Prostate gland (tissue), 2 donors: ENCODE results near the gene TNIP1. TPM values are rescaled to one million over a fixed set of nuclear protein-coding genes. Genes with fewer than 3 reads are reported as not detected.

Experiments used
- DNase-seq: peaks from one replicate; pipeline ENCODE4 v3.0.0-alpha.2; 2019; ENCODE audit warnings: low spot score
- H3K27ac ChIP-seq, 2 donors: fragments of 200-600 bp; sonication (generic); 2 replicates each; pipeline ENCODE4 v1.5.1; 2017 to 2019
- H3K27me3 ChIP-seq: fragments of 200-600 bp; sonication (generic); replicated peaks from 2 replicates; pipeline ENCODE4 v1.5.1; 2019; ENCODE audit not compliant: insufficient read depth
- H3K36me3 ChIP-seq, 2 donors: fragments of 200-600 bp; sonication (generic); 1 replicate in 1 of 2; 2 replicates in 1 of 2; pipeline versions ENCODE4 v1.5.1 to v1.8.1; 2017 to 2019
- H3K4me1 ChIP-seq: fragments of 200-600 bp; sonication (generic); replicated peaks from 2 replicates; pipeline ENCODE4 v1.5.1; 2019
- H3K4me3 ChIP-seq, 2 donors: fragments of 200-600 bp; sonication (generic); 2 replicates each; pipeline ENCODE4 v1.5.1; 2017 to 2019
- H3K9me3 ChIP-seq: fragments of 200-600 bp; sonication (generic); 2 replicates; pipeline ENCODE4 v1.5.1; 2017
- POLR2A ChIP-seq: fragments of 450-650 bp; IDR thresholded peaks from one replicate; pipeline ENCODE4 v1.6.1; 2016; ENCODE audit warnings: antibody characterized with exemption, mild to moderate bottlenecking
- POLR2AphosphoS5 ChIP-seq: sonication (generic); formaldehyde crosslinking; IDR thresholded peaks from one replicate; pipeline ENCODE4 v1.6.1; 2017; ENCODE audit warnings: antibody characterized with exemption
- WGBS: methylation state at CpG from one replicate; pipeline ENCODE4 v1.1.5; 2018; 5-methylcytosine and 5-hydroxymethylcytosine counted together
- intact Hi-C: fragments of 100-400 bp; cut with DNase I; formaldehyde crosslinking; loops from one replicate; pipeline ENCODE4 v1.14.2; 2022
- total RNA-seq, 2 donors: library from RNA; depleted of rRNA; stranded (reverse); fragments of >200 nt; gene quantifications; one replicate each; pipeline ENCODE4 v1.1.0, GENCODE V29; 2016
- TF ChIP-seq, protein P1 (sequence below), 4 experiments: fragments of 200-600 bp in 2 of 4; fragments of 450-650 bp in 2 of 4; sonication (generic) in 2 of 4; IDR thresholded peaks; 1 replicate in 3 of 4; 2 replicates in 1 of 4; pipeline ENCODE4 v1.5.1; 2016 to 2019; ENCODE audit warnings: antibody characterized with exemption in 4 of 4, mild to moderate bottlenecking in 2 of 4, moderate library complexity in 2 of 4

The TNIP1 gene
- total RNA-seq, 2 donors from 2014 or later = 61.9 to 81.6 TPM

GRCh38 chr5:151004499-151004898 lies 76.3 kb downstream of the TNIP1 start:
- Histone ChIP-seq H3K36me3 (no peaks in the 10 kb centered on the region), H3K9me3 (no peaks in the 10 kb centered on the region), H3K4me1 (peaks cover 5% of the 10 kb centered on the region), H3K27ac (peak overlapping the region; percentile 29 to 53), H3K27me3 (no peaks in the 10 kb centered on the region), H3K4me3 (no peak overlapping the region)
- TF ChIP-seq POLR2A (no peak), POLR2AphosphoS5 (no peak)
- TF ChIP-seq, protein P1, sequence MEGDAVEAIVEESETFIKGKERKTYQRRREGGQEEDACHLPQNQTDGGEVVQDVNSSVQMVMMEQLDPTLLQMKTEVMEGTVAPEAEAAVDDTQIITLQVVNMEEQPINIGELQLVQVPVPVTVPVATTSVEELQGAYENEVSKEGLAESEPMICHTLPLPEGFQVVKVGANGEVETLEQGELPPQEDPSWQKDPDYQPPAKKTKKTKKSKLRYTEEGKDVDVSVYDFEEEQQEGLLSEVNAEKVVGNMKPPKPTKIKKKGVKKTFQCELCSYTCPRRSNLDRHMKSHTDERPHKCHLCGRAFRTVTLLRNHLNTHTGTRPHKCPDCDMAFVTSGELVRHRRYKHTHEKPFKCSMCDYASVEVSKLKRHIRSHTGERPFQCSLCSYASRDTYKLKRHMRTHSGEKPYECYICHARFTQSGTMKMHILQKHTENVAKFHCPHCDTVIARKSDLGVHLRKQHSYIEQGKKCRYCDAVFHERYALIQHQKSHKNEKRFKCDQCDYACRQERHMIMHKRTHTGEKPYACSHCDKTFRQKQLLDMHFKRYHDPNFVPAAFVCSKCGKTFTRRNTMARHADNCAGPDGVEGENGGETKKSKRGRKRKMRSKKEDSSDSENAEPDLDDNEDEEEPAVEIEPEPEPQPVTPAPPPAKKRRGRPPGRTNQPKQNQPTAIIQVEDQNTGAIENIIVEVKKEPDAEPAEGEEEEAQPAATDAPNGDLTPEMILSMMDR (IDR thresholded peaks at IDR 0.05) = no peak
- DNase-seq = no peak
- WGBS = 45% methylated on average over 2 of the region's 2 CpGs
- intact Hi-C loops = loop anchor here (5.0 to 10.0 kb wide), 3 partner anchors 113 to 220 kb away; partner anchors contain the start of gene ANXA6

DNA sequence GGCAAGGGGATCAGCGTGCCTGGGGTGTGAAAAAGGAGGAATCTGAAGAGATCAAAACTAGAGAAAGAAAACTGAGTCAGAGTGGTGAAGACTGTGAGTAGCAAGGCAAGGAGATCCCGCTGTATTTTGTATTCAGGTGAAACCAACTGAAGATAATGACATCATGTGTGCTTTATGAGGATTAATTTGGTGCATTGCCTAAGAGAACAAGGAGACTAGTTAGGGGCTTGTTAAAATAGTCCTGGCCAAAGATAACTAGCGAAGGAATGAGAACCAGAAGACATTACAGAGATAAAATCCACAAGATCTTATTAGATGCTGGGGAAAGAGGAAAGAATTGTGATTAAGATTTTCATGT lies 77.4 kb downstream of the TNIP1 start:
- Histone ChIP-seq H3K27ac (peak overlapping the region; percentile 29 to 35), H3K36me3 (no peaks in the 10 kb centered on the region), H3K9me3 (no peaks in the 10 kb centered on the region), H3K4me1 (peaks cover 10% of the 10 kb centered on the region), H3K4me3 (no peak overlapping the region), H3K27me3 (no peaks in the 10 kb centered on the region)
- TF ChIP-seq POLR2A = no peak
- TF ChIP-seq, protein P1 (IDR thresholded peaks at IDR 0.05) = no peak
- TF ChIP-seq POLR2AphosphoS5 = peak; percentile 22
- no peak for DNase-seq
- WGBS = 78% methylated on average over 3 of the region's 3 CpGs
- intact Hi-C loops = loop anchor here (2.0 to 10.0 kb wide), 4 partner anchors 45 to 219 kb away; partner anchors contain the start of gene ANXA6

GRCh38 chr5:151002681-151003502 lies 77.9 kb downstream of the TNIP1 start:
- Histone ChIP-seq H3K4me1 (peaks cover 10% of the 10 kb centered on the region), H3K27me3 (no peaks in the 10 kb centered on the region), H3K9me3 (no peaks in the 10 kb centered on the region), H3K36me3 (no peaks in the 10 kb centered on the region), H3K4me3 (no peak overlapping the region), H3K27ac (peak overlapping the region; percentile 29 to 35)
- TF ChIP-seq POLR2A = no peak
- TF ChIP-seq, protein P1 (IDR thresholded peaks at IDR 0.05) = no peak
- TF ChIP-seq POLR2AphosphoS5 = no peak
- WGBS = 87% methylated on average over 9 of the region's 9 CpGs
- DNase-seq = no peak
- intact Hi-C loops = loop anchor here (2.0 to 10.0 kb wide), 4 partner anchors 46 to 218 kb away; partner anchors contain the start of gene ANXA6

GRCh38 chr5:151002250-151002649 lies 78.6 kb downstream of the TNIP1 start:
- Histone ChIP-seq H3K27ac (no peak overlapping the region), H3K27me3 (no peaks in the 10 kb centered on the region), H3K9me3 (no peaks in the 10 kb centered on the region), H3K36me3 (no peaks in the 10 kb centered on the region), H3K4me1 (peaks cover 10% of the 10 kb centered on the region), H3K4me3 (no peak overlapping the region)
- no peak for DNase-seq
- WGBS = 35% methylated on average over 2 of the region's 2 CpGs
- TF ChIP-seq POLR2AphosphoS5 (peak; percentile 19), POLR2A (no peak)
- TF ChIP-seq, protein P1 (IDR thresholded peaks at IDR 0.05) = peak; percentile 51 to 82 (median 64)
- intact Hi-C loops = loop anchor here (2.0 to 10.0 kb wide), 4 partner anchors 47 to 217 kb away; partner anchors contain the start of gene ANXA6
